ENCODE results near the gene CALHM6. TPM values are rescaled to one million over a fixed set of nuclear protein-coding genes. Genes with fewer than 3 reads are reported as not detected.

CALHM6 gene
- total and polyA plus RNA-seq, 10 of the 15 experiments (the other 5 are each of a cell fraction or from before 2014, with no cell fraction given) = 0.15 to 3.4 (median 1.3) TPM

DNA sequence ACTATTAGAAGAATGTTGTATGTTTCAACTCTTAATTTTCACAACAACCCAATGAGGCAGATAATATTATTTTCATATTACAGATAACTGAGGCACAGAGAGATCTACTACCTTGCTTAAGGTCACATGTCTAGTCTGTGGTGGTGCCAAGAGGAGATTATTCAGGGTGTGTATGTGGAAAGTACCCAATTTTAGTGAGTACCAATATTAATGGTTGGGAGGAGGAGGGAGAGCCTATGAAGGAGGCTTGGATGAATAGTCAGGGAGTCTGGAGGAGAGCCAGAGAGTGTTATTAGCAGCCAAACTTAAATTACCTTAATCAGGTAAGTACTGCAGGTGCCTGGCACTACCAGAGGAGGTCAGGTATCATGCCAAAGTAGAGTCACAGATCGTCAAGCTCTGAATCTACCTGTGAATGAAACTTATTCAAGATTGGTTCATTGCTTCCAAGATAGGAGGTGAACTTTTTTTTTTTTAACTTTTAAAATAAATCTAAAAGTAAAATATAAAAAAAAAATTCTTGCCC, 10.9 kb upstream of the CALHM6 start:
- ChIA-PET SMC1A (ENCODE audit: uncharacterized antibody, unreplicated experiment) (interaction anchor here (0.7 to 2.1 kb wide), 9 partner anchors 12 to 164 kb away, joined by 3 to 9 read pairs (median 4); no protein-coding TSS in a partner anchor), CTCF (interaction anchor here (1.0 to 4.3 kb wide), 4 partner anchors 12 to 182 kb away, joined by 3 to 25 read pairs (median 4); no protein-coding TSS in a partner anchor), POLR2A (interaction anchor here (0.7 to 1.5 kb wide), 2 partner anchors 59 to 132 kb away, joined by 3 to 4 read pairs; no protein-coding TSS in a partner anchor), RAD21 (ENCODE audit: unreplicated experiment) (interaction anchor here (1.3 to 7.3 kb wide), 3 partner anchors 12 to 181 kb away, joined by 3 to 54 read pairs (median 4); no protein-coding TSS in a partner anchor)
- H3K9me3 ChIP-seq (replicated peaks; ENCODE audit: control insufficient read depth, insufficient read depth, low read length) = no peaks in the 10 kb centered on the region
- TF ChIP-seq ZBTB4 (CRISPR knock-in tag; IDR thresholded peaks at IDR 0.05) = no peak
- in situ Hi-C loops (cut with MboI) = no loop called here
- no peaks in the 10 kb centered on the region for H3K79me2 ChIP-seq (ENCODE audit: control insufficient read depth, insufficient read depth, low read length)
- no peaks in the 10 kb centered on the region for H3K27me3 ChIP-seq (replicated peaks in 1 of 2; ENCODE audit: control insufficient read depth in 2 of 2, insufficient read depth in 2 of 2, low read length in 1 of 2)
- no peak overlapping the region for H3K4me2 ChIP-seq (ENCODE audit: control insufficient read depth, insufficient read depth)
- FAIRE-seq (no peak), ATAC-seq (no peak), DNase-seq (ENCODE audit: low read depth, low spot score) (no peak)
- 5% methylated on average over 1 of the region's 1 CpG for WGBS (ENCODE audit: insufficient coverage, insufficient replicate concordance, low lambda C conversion rate, missing lambda C conversion rate)
- intact Hi-C loops (cut with micrococcal nuclease; ENCODE audit: unreplicated experiment) = no loop called here
- no TSS peak for BruUV-seq (replicated peaks)
- H2AFZ ChIP-seq (ENCODE audit: control insufficient read depth, low read depth, low read length) = no peak overlapping the region
- H4K20me1 ChIP-seq (ENCODE audit: control insufficient read depth, insufficient read depth) = no peaks in the 10 kb centered on the region
- H3K9ac ChIP-seq (ENCODE audit: control insufficient read depth, insufficient read depth, low read length) = no peak overlapping the region
- peaks cover 10% of the 10 kb centered on the region for H3K4me1 ChIP-seq (ENCODE audit: control insufficient read depth, insufficient read depth, low read length)
- H3K36me3 ChIP-seq (ENCODE audit: control insufficient read depth in 2 of 2, insufficient read depth in 2 of 2, low read length in 1 of 2) = no peaks in the 10 kb centered on the region
- H3K4me3 ChIP-seq = no peak overlapping the region
- no peak overlapping the region for H3K27ac ChIP-seq (ENCODE audit: control insufficient read depth, insufficient read depth)

Data from GM12878 (cell line).